Embryonic facial prominence (tissue), 1 donor: ENCODE data around the gene MGAT4B.

ENCODE experiments used
- DNase-seq: peaks from one replicate; pipeline ENCODE4 v3.0.0-alpha.2; 2016; ENCODE audit errors: extremely low spot score

The MGAT4B gene

GRCh38 chr5:179771311-179771895, 35.3 kb downstream of the MGAT4B start:
- no peak for DNase-seq

- no peak for DNase-seq
These were observed 36.9 kb downstream of the MGAT4B start for GRCh38 chr5:179769796-179770195.

- DNase-seq, result no peak
These were observed 37.4 kb downstream of the MGAT4B start for GRCh38 chr5:179769271-179769670.

DNA sequence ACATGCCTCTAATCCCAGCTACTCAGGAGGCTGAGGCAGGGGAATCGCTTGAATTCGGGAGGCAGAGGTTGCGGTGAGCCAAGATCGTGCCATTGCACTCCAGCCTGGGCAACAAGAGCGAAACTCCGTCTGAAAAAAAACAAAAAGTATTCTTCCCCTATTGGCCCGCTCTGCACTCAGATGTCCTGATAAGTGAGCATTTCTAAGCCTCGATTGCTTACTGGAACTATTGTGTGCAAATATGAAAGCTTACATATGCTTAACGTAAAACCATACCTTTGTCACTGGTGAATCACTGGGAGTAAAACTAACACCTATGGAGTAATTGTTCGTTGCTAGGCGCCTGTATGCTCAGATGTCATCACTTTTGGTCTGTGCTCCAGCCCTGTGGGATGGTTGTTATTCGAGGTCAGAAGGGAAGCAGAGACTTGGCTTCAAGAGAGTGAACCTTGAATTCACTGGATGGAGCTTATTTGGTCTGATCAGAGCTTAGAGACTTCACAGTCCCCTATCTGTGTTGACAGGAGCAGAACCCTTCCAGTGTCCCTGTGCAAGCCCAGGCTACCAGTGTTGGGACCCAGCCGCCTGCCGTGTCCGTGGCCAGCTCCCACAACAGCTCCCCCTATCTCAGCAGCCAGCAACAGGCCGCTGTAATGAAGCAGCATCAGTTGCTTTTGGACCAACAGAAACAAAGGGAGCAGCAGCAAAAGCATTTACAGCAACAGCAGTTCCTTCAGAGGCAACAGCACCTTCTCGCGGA, 38.2 kb downstream of the MGAT4B start:
- DNase-seq, result no peak

- DNase-seq, result no peak
These were observed 39.1 kb downstream of the MGAT4B start for GRCh38 chr5:179767496-179768100.

GRCh38 chr5:179766726-179767455, 39.8 kb downstream of the MGAT4B start:
- DNase-seq, result no peak

DNA sequence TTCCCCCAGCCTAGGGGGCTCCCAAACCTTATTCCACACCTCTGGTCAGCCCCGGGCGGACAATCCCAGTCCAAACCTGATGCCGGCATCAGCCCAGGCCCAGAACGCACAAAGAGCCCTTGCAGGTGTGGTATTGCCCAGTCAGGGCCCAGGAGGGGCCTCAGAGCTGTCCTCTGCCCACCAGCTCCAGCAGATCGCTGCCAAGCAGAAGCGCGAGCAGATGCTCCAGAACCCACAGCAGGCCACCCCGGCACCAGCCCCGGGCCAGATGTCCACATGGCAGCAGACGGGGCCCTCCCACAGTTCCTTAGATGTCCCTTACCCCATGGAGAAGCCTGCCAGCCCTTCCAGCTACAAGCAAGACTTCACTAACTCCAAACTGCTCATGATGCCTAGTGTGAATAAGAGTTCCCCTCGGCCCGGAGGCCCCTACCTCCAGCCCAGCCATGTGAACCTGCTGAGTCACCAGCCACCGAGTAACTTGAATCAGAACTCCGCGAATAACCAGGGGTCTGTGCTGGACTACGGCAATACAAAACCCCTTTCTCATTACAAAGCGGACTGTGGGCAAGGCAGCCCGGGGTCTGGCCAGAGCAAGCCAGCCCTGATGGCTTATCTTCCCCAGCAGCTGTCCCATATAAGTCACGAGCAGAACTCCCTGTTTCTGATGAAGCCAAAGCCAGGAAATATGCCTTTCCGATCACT, 40.5 kb downstream of the MGAT4B start:
- DNase-seq, result no peak

- DNase-seq, result no peak
These were observed 41.3 kb downstream of the MGAT4B start for GRCh38 chr5:179765400-179765799.

GRCh38 chr5:179764056-179764455, 42.6 kb downstream of the MGAT4B start:
- no peak for DNase-seq

DNA sequence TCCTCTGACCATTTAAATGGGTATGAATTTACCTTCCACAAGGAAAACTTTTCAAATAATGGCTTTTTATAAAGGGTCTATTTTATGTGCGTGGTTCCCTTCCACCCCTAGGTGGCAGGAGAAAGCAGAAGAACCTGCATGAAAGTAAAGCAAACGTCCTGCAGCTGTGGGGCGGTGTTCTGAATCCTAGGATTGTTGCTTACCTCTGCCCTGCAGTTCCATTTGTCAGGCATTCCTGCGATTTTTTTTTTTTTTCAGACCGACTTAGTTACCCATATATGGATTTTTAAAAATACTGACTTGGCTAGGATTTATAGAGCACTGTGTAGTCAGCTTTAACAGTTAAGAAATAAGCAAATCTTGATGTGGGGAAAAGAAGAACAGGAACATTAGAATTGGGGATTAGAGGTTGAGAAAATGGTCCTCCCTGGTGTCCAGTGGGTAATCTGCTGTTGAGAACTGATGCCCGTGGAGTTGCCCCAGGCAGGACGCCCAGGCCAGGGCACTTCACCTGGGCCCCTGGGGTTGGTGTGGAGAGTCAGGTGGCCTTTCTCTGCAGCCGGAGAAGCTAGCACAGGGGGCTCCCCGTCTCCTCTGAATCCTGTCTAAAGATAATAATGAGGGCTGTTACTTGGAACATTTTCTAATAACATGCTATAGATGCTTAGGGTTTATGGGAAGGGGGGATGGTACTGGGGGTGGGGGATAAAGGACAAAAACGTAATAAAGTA, 43.3 kb downstream of the MGAT4B start:
- peak; percentile 56 for DNase-seq

DNA sequence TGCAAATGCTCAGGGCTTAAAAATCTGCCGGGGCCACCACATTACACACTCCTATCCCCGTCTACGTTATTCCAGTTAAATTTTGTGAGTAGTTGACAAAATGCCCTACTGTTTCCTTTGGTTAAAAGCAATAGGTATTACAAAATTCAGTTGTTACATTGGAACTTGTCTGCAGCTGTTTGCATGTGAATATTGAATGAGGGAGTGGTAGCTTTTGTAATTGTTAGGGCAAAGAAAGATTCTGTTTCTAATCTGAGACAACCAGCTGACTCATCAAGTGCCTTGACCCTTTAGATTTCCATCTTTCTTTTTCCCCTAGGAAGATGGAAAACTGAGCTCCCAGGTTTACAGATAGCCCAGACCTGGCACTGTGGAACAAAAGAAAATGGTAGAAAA, 43.9 kb downstream of the MGAT4B start:
- DNase-seq, result no peak

DNA sequence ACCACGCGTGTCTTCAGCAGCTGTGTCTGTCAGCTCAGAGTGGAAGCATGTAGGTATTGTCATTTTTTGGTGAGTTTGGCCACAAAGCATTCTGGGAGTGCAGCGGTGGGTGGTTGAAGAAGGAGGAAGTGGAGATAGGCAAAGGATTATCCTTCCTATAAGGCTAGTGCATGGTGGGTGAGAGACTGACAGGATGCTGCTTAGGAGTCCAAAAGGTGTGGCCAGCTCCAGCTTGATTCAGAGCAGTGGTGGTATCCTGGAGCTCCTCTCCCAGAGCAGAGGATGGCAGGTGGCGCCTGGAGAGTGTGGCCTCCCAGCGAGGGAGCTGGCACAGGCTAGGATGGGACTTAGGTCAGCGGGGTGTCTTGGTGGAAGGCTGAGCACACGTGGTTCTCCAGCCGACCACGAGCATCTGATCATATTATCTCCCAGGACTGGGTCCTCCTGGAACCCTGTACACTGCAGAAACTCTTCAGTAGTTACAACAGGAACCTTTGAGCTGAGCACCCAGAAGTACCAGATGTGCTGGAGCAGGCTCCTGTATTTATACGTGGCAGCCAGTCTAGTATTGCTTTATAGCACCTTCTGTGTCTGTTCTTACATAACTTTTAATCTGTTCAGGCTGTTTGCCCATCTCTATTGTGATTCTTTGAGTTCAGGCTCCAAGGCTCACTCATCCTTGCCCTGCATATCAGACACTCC, 44.4 kb downstream of the MGAT4B start:
- DNase-seq, result no peak

GRCh38 chr5:179759581-179760551, 46.8 kb downstream of the MGAT4B start:
- DNase-seq, result no peak

DNA sequence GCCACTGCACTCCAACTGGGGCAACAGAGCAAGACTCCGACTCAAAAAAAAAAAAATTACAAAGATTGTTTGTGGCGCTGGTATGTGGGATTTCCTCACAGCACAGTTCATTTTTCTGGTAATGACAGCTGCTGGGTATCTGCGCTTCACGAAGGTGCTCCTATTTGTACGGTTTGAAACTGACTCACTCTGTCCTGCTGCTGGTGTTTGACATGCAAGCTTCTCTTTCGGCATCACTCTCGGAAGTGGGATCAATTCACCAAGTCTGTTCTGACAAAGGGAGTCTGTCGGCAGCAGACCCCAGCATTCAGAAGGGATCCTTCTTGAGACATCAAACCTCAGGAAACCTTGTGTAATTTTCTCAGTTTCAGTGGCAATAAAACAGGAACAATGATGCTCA, 47.7 kb downstream of the MGAT4B start:
- DNase-seq, result no peak

- DNase-seq, result no peak
These were observed 51.6 kb downstream of the MGAT4B start for GRCh38 chr5:179755022-179755421.

DNA sequence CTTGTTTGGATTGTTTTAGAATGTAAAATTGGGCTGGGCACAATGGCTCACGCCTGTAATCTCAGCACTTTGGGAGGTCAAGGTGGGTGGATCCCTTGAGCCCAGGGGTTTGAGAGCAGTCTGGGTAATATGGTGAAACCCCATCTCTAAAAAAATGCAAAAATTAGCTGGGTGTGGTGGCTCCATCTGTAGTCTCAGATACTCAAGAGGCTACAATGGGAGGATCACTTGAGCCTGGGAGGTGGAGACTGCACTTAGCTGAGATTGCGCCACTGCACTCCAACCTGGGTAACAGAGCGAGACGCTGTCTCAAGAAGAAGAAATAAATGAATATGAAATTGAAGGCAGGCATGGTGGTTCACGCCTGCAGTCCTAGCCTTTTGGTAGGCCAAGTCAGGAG, 52.7 kb downstream of the MGAT4B start:
- no peak for DNase-seq

GRCh38 chr5:179749857-179750508, 56.7 kb downstream of the MGAT4B start:
- DNase-seq, result no peak

GRCh38 chr5:179747811-179748210, 58.9 kb downstream of the MGAT4B start:
- DNase-seq, result no peak
